CD14-positive monocyte (primary cell): ENCODE results near the gene SELENOO. TPM values are rescaled to one million over a fixed set of nuclear protein-coding genes. Genes with fewer than 3 reads are reported as not detected.

ENCODE experiments used
- DNase-seq, 3 donors: peaks; one replicate each; pipeline ENCODE4 v3.0.0-alpha.2; 2011 to 2022
- H2AFZ ChIP-seq: 2 replicates; pipeline ENCODE4 v1.6.0; 2012; ENCODE audit warnings: mild to moderate bottlenecking, low read depth, low read length, inconsistent platforms; ENCODE audit not compliant: insufficient read depth, poor library complexity, severe bottlenecking
- H3K27ac ChIP-seq, 2 donors: 1 replicate in 1 of 2; 2 replicates in 1 of 2; pipeline ENCODE4 v1.5.1; 2012 to 2013; ENCODE audit warnings: low read length in 2 of 2, control low read depth in 1 of 2, inconsistent platforms in 1 of 2, low read depth in 1 of 2, mild to moderate bottlenecking in 1 of 2
- H3K27me3 ChIP-seq, 2 donors: one replicate each; pipeline versions ENCODE4 v1.6.0 to v1.6.1; 2011 to 2013; ENCODE audit warnings: low read length in 2 of 2; ENCODE audit not compliant: control insufficient read depth in 2 of 2, insufficient read depth in 2 of 2
- H3K36me3 ChIP-seq, 2 donors: replicated peaks in 1 of 2; 1 replicate in 1 of 2; 2 replicates in 1 of 2; pipeline versions ENCODE4 v1.5.1 to v1.6.1; 2012 to 2013; ENCODE audit warnings: low read length in 2 of 2, control low read depth in 1 of 2, inconsistent platforms in 1 of 2, mild to moderate bottlenecking in 1 of 2; ENCODE audit not compliant: insufficient read depth in 2 of 2, control insufficient read depth in 1 of 2
- H3K4me1 ChIP-seq, 2 donors: 1 replicate in 1 of 2; 2 replicates in 1 of 2; pipeline versions ENCODE4 v1.5.1 to v1.6.1; 2012 to 2013; ENCODE audit warnings: low read length in 2 of 2, control low read depth in 1 of 2, inconsistent platforms in 1 of 2, mild to moderate bottlenecking in 1 of 2, moderate library complexity in 1 of 2; ENCODE audit not compliant: insufficient read depth in 2 of 2, control insufficient read depth in 1 of 2
- H3K4me2 ChIP-seq: replicated peaks from 2 replicates; pipeline ENCODE3; 2012; ENCODE audit warnings: low read length, moderate library complexity, mild to moderate bottlenecking; ENCODE audit not compliant: poor library complexity, severe bottlenecking; ENCODE audit errors: extremely low read depth
- H3K4me3 ChIP-seq, 3 experiments: fragments of 200-600 bp in 1 of 3; sonication (generic) in 1 of 3; replicated peaks in 1 of 3; 1 replicate in 2 of 3; 2 replicates in 1 of 3; pipeline ENCODE4 v1.5.1; 2011 to 2013; ENCODE audit warnings: low read length in 3 of 3, mild to moderate bottlenecking in 3 of 3, control low read depth in 2 of 3, low read depth in 2 of 3, inconsistent platforms in 1 of 3, moderate library complexity in 1 of 3
- H3K79me2 ChIP-seq: 2 replicates; pipeline ENCODE4 v1.6.0; 2012; ENCODE audit warnings: mild to moderate bottlenecking, control low read depth, inconsistent platforms, low read length, moderate library complexity; ENCODE audit not compliant: insufficient read depth
- H3K9ac ChIP-seq: 2 replicates; pipeline ENCODE4 v1.6.0; 2017; ENCODE audit warnings: low read length, mild to moderate bottlenecking; ENCODE audit not compliant: insufficient read depth, poor library complexity, severe bottlenecking
- H3K9me3 ChIP-seq, 2 donors: replicated peaks in 1 of 2; 1 replicate in 1 of 2; 2 replicates in 1 of 2; pipeline versions ENCODE4 v1.5.1 to v1.6.1; 2012 to 2013; ENCODE audit warnings: low read length in 2 of 2, control low read depth in 1 of 2; ENCODE audit not compliant: control insufficient read depth in 1 of 2, insufficient read depth in 1 of 2
- H4K20me1 ChIP-seq: 2 replicates; pipeline ENCODE4 v1.6.0; 2012; ENCODE audit warnings: mild to moderate bottlenecking, low read length, control low read depth, moderate library complexity; ENCODE audit not compliant: insufficient read depth
- H3K27ac Mint-ChIP-seq, 7 donors: one replicate each; pipeline ENCODE4 v1.8.0; 2020; ENCODE audit warnings: mild to moderate bottlenecking in 7 of 7, mixed read lengths in 7 of 7, moderate library complexity in 6 of 7, inconsistent platforms in 2 of 7
- H3K27me3 Mint-ChIP-seq, 3 donors: one replicate each; pipeline ENCODE4 v1.8.0; 2021 to 2022; ENCODE audit warnings: low read depth in 3 of 3, mild to moderate bottlenecking in 3 of 3, mixed read lengths in 3 of 3, moderate library complexity in 3 of 3, inconsistent platforms in 1 of 3
- H3K36me3 Mint-ChIP-seq, 2 donors: one replicate each; pipeline ENCODE4 v1.8.0; 2020; ENCODE audit warnings: mixed read lengths in 2 of 2, inconsistent platforms in 1 of 2, mild to moderate bottlenecking in 1 of 2
- H3K4me1 Mint-ChIP-seq: one replicate; pipeline ENCODE4 v1.8.0; 2020; ENCODE audit warnings: mild to moderate bottlenecking, mixed read lengths
- H3K4me3 Mint-ChIP-seq, 2 donors: one replicate each; pipeline ENCODE4 v1.8.0; 2020; ENCODE audit warnings: mild to moderate bottlenecking in 2 of 2, mixed read lengths in 2 of 2, moderate library complexity in 1 of 2
- H3K9me3 Mint-ChIP-seq, 7 donors: one replicate each; pipeline ENCODE4 v1.8.0; 2020 to 2022; ENCODE audit warnings: mixed read lengths in 7 of 7, mild to moderate bottlenecking in 6 of 7, moderate library complexity in 6 of 7, inconsistent platforms in 2 of 7
- WGBS: methylation state at CpG from one replicate; pipeline ENCODE4 v1.1.5; 2013; ENCODE audit warnings: missing lambda C conversion rate; ENCODE audit not compliant: insufficient coverage; 5-methylcytosine and 5-hydroxymethylcytosine counted together
- intact Hi-C, 2 donors: fragments of 100-400 bp; cut with micrococcal nuclease; formaldehyde crosslinking; loops; one replicate each; pipeline versions ENCODE4 v1.15.0 to v1.15.1; 2023
- polyA plus RNA-seq, 3 donors: library from polyadenylated mRNA; depleted of rRNA in 1 of 3; unstranded in 2 of 3; stranded (reverse) in 1 of 3; fragments of 300-500 nt in 2 of 3; fragments of >200 nt in 1 of 3; fragmentation: Illumina TruSeq in 2 of 3; gene quantifications; 1 replicate in 2 of 3; 2 replicates in 1 of 3; pipeline ENCODE4 v1.2.3, GENCODE V29; 2012 to 2021
- TF ChIP-seq, protein P1 (sequence below): fragments of 200-600 bp; IDR thresholded peaks from one replicate; pipeline ENCODE4 v1.8.0; 2022; ENCODE audit warnings: antibody characterized with exemption, mild to moderate bottlenecking

Gene SELENOO
- polyA plus RNA-seq, 3 donors: 2.7 to 76.9 (median 8.7) TPM

DNA sequence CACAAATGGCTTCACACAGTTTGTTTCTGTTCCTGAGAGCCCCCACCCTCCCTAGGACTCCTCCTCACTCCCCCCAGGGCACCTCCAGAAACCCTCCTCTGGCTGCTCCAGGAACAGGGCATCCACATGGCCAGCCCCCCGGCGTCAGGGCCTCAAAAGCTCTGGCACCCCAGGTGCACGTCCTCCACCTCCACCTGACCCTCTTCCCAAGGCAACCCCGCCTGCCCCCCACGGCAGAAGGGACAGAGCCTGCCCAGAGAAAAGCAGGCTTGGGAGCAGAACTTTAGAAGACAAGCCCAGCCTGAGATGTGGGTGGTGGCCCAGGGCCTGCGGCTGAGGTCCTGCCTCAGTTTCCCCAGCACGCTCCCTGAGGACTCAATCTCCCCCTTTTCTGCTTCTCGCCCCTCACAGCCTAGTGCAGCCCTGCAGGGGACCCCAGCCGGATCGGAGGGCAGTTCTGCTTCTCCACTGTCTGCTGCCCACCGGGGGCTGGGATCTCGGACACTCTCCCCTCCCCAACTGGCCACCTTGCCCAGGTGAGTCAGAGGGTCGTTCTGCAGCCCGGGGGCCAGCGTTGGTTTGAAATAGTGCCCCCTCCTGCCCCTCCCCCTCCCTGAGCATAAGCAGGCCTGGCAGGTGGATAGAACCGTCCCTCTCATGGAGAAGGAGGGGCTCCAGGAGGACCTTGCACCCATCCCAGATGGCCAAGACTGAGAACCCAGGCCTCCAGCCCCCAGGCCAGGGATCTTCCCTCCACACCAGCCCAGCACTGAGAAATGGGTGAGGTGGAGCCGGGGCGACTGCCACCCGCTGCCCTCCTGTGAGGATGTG lies 17.5 kb upstream of the SELENOO start:
- Mint-ChIP-seq H3K36me3 (peaks cover 0 to 8% of the 10 kb centered on the region in 2 donors), H3K27me3 (peaks cover 7 to 13% (median 8%) of the 10 kb centered on the region in 3 donors), H3K4me1 (peaks cover 33% of the 10 kb centered on the region), H3K4me3 (peak overlapping the region; percentile 39 to 42), H3K27ac (peak overlapping the region in 5 of 7 donors; percentile 41 to 87 (median 81)), H3K9me3 (no peaks in the 10 kb centered on the region)
- no peaks in the 10 kb centered on the region for H4K20me1 ChIP-seq
- H3K27me3 ChIP-seq: peaks cover 0 to 5% of the 10 kb centered on the region in 2 donors
- H3K27ac ChIP-seq: peak overlapping the region in 1 of 2 donors; percentile 29
- peak overlapping the region; percentile 96 for H3K4me2 ChIP-seq
- DNase-seq: no peak
- peaks cover 27% of the 10 kb centered on the region for H3K79me2 ChIP-seq
- 85% methylated on average over 15 of the region's 19 CpGs for WGBS
- TF ChIP-seq, protein P1, sequence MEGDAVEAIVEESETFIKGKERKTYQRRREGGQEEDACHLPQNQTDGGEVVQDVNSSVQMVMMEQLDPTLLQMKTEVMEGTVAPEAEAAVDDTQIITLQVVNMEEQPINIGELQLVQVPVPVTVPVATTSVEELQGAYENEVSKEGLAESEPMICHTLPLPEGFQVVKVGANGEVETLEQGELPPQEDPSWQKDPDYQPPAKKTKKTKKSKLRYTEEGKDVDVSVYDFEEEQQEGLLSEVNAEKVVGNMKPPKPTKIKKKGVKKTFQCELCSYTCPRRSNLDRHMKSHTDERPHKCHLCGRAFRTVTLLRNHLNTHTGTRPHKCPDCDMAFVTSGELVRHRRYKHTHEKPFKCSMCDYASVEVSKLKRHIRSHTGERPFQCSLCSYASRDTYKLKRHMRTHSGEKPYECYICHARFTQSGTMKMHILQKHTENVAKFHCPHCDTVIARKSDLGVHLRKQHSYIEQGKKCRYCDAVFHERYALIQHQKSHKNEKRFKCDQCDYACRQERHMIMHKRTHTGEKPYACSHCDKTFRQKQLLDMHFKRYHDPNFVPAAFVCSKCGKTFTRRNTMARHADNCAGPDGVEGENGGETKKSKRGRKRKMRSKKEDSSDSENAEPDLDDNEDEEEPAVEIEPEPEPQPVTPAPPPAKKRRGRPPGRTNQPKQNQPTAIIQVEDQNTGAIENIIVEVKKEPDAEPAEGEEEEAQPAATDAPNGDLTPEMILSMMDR: no peak
- H3K9ac ChIP-seq: peak overlapping the region; percentile 74
- no peaks in the 10 kb centered on the region for H3K9me3 ChIP-seq
- H3K4me1 ChIP-seq: peaks cover 34 to 52% of the 10 kb centered on the region in 2 donors
- intact Hi-C loops: no loop called here
- H2AFZ ChIP-seq: peak overlapping the region; percentile 83
- H3K4me3 ChIP-seq: peak overlapping the region in 1 of 3 experiments; percentile 85
- H3K36me3 ChIP-seq: no peaks in the 10 kb centered on the region

GRCh38 chr22:50184004-50184901 lies 16.6 kb upstream of the SELENOO start:
- H3K4me1 ChIP-seq: peaks cover 43 to 61% of the 10 kb centered on the region in 2 donors
- H2AFZ ChIP-seq: peak overlapping the region; percentile 83
- intact Hi-C loops: loop anchor here (2.0 kb wide), 1 partner anchor 17 kb away; the partner anchor contains the start of gene SELENOO (in 2 of the 2)
- H3K9me3 ChIP-seq: no peaks in the 10 kb centered on the region
- peak overlapping the region in 5 of 7 donors; percentile 61 to 87 (median 81) for H3K27ac Mint-ChIP-seq
- H3K79me2 ChIP-seq: peaks cover 36% of the 10 kb centered on the region
- H3K4me3 Mint-ChIP-seq: peak overlapping the region; percentile 76 to 88
- H3K36me3 Mint-ChIP-seq: peaks cover 8 to 12% of the 10 kb centered on the region in 2 donors
- peak overlapping the region in 1 of 2 donors; percentile 29 for H3K27ac ChIP-seq
- 53% methylated on average over 32 of the region's 32 CpGs for WGBS
- H3K4me3 ChIP-seq: peak overlapping the region in 2 of 3 experiments; percentile 16 to 85
- no peaks in the 10 kb centered on the region for H3K36me3 ChIP-seq
- peak in 2 of 3 donors; percentile 53 to 69 for DNase-seq
- H3K27me3 ChIP-seq: peaks cover 0 to 5% of the 10 kb centered on the region in 2 donors
- H3K27me3 Mint-ChIP-seq: peaks cover 6 to 7% (median 7%) of the 10 kb centered on the region in 3 donors
- peak overlapping the region; percentile 96 for H3K4me2 ChIP-seq
- no peaks in the 10 kb centered on the region for H3K9me3 Mint-ChIP-seq
- H4K20me1 ChIP-seq: no peaks in the 10 kb centered on the region
- peaks cover 42% of the 10 kb centered on the region for H3K4me1 Mint-ChIP-seq
- TF ChIP-seq, protein P1: no peak
- peak overlapping the region; percentile 74 for H3K9ac ChIP-seq
